KOPT-K1 (cell line): ENCODE measurements around the gene PCDH9.

Experiments used
- H3K27ac ChIP-seq: fragments of 200-600 bp; sonication (generic); 2 replicates; pipeline ENCODE4 v1.5.1; 2016; ENCODE audit warnings: antibody characterized with exemption, mild to moderate bottlenecking, low read depth, low read length; ENCODE audit not compliant: poor library complexity, severe bottlenecking
- H3K36me3 ChIP-seq: fragments of 200-600 bp; sonication (generic); 2 replicates; pipeline ENCODE4 v1.5.1; 2017; ENCODE audit warnings: antibody characterized with exemption, mild to moderate bottlenecking, low read length, moderate library complexity; ENCODE audit not compliant: insufficient read depth
- H3K9me3 ChIP-seq: fragments of 200-600 bp; sonication (generic); 2 replicates; pipeline ENCODE4 v1.5.1; 2017; ENCODE audit warnings: antibody characterized with exemption, low read length, mild to moderate bottlenecking; ENCODE audit not compliant: insufficient read depth, poor library complexity, severe bottlenecking

PCDH9 gene

DNA sequence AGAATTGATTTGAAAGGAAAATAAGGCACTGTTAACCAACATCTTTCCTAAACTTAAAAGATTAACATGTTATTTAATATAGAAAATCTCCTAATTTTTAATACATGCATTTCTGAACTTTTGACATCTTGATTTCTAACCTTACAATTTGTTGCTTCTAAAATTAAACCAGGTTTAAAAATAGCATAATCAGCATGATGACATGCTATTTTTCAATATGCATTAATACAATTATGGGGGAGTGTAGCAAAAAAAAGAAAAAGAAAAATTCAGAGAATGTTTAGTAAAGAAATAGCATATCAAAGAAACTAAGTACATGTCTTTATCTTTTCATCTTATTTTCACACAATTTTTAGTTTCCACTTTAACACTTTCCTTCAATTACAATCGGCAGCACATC is 98.7 kb downstream of the PCDH9 start:
- Histone ChIP-seq H3K27ac (no peak overlapping the region), H3K9me3 (no peaks in the 10 kb centered on the region), H3K36me3 (no peaks in the 10 kb centered on the region)

DNA sequence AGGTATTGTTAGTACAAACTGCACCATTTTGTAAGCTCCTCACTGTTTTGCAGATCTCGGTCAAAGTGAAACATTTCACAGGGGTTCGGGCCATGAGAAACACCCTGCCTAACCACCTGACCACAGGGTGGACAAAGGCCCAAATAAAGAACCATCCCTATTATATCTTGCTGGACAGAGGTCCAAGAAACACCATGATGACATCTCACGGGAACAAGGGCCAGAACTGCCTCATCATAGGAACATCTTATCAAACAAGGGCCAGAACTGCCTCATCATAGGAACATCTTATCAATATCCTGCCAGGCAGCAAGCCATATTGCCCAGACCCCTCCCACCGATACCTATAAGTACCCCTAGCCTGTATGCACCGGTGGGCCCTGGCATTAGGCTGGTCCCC is 99.7 kb downstream of the PCDH9 start:
- Histone ChIP-seq H3K9me3 (no peaks in the 10 kb centered on the region), H3K36me3 (no peaks in the 10 kb centered on the region), H3K27ac (no peak overlapping the region)

DNA sequence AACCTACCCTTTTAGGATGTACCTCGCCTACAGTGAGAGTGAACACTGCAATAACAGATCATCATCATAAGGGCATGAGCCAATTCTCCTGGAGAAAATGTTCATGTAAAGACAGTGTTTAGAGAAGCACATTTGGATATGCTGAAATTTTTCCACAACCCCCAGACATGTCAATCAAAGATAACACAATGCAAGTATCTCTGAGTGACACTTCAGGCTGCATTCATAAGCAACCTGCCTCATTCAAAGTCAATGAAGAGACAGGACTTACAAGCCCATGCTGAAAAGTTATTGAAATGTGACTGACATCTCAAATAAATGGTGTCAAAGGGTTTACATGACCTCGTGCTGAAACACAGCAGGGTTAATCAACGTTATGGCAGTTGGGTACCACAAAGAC is 102.0 kb downstream of the PCDH9 start:
- Histone ChIP-seq H3K36me3 (no peaks in the 10 kb centered on the region), H3K27ac (no peak overlapping the region), H3K9me3 (no peaks in the 10 kb centered on the region)

DNA sequence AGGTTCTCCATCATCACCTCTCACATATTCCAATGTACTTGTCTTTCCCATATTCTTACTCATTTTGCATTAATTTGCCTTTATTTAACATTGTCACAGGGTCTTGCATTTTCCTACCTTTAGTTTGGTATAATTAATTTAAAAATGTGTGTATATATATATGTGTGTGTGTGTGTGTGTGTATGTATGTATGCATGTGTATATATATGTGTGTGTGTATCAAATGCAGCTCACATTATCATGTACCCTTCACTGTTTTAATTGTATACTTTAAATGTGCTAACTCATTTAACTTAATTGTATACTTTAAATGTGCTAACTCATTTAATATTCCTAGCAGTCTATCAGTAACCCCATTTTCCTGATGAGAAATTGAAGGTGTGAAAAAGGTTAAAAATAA is 104.5 kb downstream of the PCDH9 start:
- Histone ChIP-seq H3K36me3 (no peaks in the 10 kb centered on the region), H3K9me3 (no peaks in the 10 kb centered on the region), H3K27ac (no peak overlapping the region)

DNA sequence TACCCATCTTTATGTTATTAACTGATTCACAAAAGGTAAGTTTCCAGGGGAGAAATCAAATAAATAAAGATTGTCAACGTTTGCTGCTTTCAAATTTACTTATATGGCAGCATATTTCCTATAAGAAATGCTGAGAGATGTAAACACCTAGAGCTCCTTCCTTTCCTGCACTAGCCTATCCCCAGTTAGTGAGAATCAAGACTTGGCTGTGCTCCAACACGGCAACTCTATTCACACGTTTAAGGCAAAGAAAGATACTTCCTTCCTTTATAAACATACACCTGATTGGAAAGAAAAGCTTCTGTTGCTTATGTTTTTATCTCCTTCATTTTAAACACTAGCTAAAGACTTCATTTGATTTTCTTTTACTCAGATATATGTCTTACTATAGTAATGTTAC is 107.0 kb downstream of the PCDH9 start:
- no peak overlapping the region for H3K27ac ChIP-seq
- H3K36me3 ChIP-seq: no peaks in the 10 kb centered on the region

DNA sequence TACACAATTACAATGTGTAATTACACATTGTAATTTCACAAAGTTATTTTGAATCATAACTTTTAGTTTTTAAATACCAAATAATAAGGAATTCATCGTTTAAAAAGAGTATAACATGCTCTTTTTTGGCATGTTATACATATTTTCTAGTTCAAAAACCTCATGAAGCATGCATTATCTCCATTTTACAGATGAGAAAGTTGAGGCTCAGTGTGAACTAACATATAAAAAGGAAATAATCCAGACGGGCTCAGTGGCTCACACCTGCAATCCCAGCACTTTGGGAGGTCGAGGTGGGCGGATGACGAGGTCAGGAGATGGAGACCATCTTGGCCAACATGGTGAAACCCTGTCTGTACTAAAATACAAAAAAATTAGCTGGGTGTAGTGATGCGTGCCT is 107.9 kb downstream of the PCDH9 start:
- Histone ChIP-seq H3K9me3 (no peaks in the 10 kb centered on the region), H3K27ac (no peak overlapping the region), H3K36me3 (no peaks in the 10 kb centered on the region)

More for the DNA sequence above, 107.0 kb downstream of the PCDH9 start:
- no peaks in the 10 kb centered on the region for H3K9me3 ChIP-seq

DNA sequence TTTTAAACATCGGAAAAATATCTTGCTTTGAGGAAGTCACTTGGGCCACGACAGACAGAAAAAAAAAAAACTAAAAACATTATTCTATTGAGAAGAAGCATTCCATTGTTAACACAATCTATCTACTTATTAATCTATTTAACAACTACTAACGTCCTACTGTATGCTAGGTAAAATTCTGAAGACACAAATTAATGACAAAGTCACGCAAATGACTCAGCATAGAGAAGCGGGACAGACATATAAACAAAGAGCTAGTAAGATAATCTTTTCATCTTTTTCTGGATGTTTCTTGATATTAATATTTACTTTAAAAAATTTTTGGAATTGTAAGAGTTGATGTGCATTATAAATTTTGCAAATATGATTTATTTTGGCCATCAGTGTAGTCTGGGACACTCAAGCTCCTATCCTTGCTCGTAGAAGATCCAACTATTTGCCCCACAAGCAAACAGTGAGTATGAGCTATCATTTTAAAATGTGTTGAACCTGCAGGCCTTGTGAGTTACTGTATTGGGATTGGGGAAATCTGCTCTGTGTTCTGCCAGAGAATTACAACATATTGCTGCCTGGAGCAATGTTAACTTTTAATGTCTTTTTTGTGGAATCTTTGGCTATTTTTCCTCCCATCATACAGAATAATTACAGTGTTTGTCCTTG is 109.1 kb downstream of the PCDH9 start:
- Histone ChIP-seq H3K27ac (no peak overlapping the region), H3K9me3 (no peaks in the 10 kb centered on the region), H3K36me3 (no peaks in the 10 kb centered on the region)

DNA sequence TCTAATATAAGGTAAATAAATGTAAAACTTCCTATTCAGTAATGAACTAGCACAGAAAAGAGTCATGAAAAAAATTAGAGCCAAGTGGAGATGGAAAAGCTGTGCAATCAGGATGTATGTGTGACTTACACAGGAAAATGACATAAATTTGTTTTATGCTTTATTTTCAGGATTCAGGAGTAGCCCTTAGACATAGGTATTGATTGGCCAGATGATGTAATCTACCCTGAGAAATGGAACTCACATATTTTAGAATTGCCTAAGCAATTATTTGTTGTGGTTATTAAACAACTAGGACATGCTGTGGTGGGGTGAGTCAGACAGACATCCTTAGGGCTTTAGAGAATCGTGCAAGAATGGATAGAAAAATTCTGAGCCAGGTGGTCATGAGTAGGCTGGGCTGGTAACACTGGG is 110.6 kb downstream of the PCDH9 start:
- Histone ChIP-seq H3K36me3 (no peaks in the 10 kb centered on the region), H3K9me3 (no peaks in the 10 kb centered on the region), H3K27ac (no peak overlapping the region)

DNA sequence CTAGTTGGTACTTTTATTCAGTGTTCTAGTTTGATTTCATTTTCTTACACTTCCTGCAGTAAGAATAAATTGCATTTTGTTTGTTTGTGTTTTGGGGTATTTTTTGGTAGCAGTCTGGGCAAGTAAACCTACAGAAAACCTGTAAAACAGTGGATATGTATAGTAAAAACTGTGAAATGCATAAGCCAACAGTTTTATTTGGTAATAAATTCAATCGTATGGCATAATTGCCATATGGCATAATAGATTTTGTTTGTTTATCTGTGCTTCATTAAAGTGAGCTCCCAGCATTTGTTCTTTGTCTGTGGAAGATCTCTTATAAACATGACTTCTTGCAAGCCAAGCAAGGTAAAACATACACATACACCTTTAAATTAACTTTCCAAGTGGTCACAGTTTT is 111.9 kb downstream of the PCDH9 start:
- no peaks in the 10 kb centered on the region for H3K9me3 ChIP-seq

DNA sequence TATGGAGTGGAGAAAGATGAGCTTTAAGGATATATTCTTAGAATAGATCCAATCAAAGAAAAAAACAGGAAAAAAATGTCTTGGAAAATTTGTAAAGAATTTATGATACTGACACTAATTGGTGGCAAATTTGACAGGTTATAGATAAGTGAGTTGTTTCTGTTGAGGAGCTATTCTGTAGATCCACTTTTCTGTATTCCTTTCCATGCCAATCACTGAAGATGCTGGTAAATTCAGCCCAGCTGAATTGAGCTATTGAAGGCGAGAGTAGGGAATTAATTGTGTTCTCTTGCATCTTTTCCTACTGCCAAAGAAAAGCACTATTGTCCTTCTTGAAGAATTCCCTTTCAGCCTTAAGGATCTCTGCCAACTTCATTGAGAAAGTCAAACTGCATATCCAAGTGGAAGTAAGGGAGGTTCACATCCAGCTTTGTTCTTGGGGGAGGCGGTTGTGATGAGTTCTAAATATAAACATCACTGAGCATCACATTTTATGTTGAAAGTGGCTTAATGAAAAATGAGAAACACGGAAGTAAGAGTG is 113.1 kb downstream of the PCDH9 start:
- H3K27ac ChIP-seq: no peak overlapping the region
- H3K9me3 ChIP-seq: no peaks in the 10 kb centered on the region
- H3K36me3 ChIP-seq: no peaks in the 10 kb centered on the region

More for the DNA sequence above, 111.9 kb downstream of the PCDH9 start:
- Histone ChIP-seq H3K36me3 (no peaks in the 10 kb centered on the region), H3K27ac (no peak overlapping the region)

DNA sequence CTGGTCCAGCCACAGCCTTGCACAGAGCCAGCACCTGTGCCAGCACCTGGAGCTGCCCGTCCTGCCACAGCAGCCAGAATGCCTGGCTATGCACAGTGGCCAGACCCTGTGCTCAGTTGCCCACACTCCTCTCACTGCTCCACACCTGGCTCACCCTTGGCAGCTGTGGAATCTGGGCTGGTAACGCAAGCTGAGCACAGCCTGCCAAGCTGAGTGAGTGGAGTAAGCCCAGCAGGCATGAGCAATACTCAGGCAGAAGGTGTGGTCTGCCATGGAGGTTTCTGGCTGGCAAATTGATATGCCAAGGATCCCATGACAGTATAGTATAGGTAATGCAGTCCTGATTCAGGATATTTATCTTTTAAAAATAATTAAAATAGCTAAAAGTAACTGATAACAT is 122.2 kb downstream of the PCDH9 start:
- peaks cover 15% of the 10 kb centered on the region for H3K9me3 ChIP-seq
- no peak overlapping the region for H3K27ac ChIP-seq
- no peaks in the 10 kb centered on the region for H3K36me3 ChIP-seq

DNA sequence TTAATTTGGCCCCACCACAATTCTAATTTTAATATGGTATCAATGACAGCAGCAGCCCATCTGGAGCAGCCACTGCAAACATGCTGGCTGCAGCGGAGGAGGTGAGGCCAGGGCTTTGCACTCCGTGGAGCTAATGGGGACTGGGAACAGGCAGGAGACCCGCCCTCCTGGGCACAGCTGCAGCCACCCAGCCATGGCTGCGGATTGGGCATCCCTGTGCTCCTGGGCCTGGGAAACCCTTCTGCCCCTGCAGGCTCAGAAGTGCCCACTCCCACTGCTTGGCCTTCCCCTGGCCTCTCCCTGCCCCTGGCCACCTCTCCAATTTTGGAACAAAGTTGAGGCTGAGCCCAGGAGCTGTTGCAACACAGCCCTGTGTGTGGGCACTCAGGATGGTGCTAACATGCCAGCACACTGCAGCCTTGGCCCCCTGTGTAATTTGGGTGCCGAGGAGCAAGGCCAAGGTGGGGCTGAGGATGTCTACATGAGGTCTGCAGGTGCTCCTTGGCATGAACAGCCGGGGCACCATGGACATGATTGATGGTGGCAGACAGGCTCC is 123.6 kb downstream of the PCDH9 start:
- H3K9me3 ChIP-seq: peaks cover 15% of the 10 kb centered on the region
- no peaks in the 10 kb centered on the region for H3K36me3 ChIP-seq
- no peak overlapping the region for H3K27ac ChIP-seq

DNA sequence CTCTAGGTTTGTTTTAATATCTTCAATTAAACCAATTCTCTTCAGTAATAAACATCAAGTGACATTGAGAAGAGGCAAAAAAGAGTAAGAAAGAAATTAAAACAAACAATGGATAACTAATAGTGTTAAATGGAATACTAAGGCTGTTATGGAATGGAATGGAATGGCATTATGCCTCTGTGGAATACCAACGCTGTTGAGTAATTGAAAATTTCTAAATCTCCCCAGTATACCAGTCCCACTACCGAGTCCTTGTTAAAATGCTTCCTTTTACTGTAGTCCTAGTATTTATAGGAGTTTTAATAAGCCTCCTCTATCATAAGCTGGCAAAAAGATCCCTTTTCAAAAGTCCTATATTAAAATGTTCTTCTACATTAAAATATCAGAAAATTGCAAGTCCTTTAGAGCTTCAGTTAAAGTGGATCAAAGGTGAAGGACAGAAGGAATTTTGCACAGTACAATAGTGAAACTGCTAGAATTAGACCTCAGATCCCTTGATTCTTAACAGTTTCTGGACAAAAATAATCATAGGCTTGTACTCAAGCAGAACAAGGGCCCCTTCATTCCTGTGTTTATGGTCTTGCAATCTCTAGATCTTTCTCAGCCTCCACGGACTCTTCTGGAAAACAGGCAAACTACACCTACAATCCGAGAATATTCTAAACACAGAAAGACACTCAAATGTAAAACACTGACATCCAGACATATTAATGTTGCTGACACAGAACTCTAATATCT is 128.2 kb downstream of the PCDH9 start:
- Histone ChIP-seq H3K9me3 (peaks cover 4% of the 10 kb centered on the region), H3K27ac (no peak overlapping the region), H3K36me3 (no peaks in the 10 kb centered on the region)

DNA sequence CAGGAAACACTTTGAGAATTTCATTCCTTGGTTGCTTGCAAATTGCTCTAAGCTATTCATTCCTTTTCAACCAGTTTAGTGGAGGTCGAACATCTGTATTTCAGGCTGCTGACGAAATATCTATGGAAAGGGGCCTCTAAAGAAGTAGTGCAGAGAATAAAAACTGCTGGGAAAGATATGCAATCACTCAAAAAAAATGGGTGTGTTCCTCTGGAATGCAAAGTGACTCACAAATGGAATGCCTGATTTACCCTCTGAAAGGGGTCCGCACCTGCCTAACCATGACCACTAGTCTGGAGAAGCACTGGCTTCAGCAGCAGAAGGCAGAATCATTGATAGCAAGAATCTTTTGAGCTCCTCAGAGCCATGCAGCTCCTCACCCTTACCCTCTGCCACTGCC is 129.4 kb downstream of the PCDH9 start:
- no peaks in the 10 kb centered on the region for H3K36me3 ChIP-seq
- H3K9me3 ChIP-seq: no peaks in the 10 kb centered on the region
- no peak overlapping the region for H3K27ac ChIP-seq

DNA sequence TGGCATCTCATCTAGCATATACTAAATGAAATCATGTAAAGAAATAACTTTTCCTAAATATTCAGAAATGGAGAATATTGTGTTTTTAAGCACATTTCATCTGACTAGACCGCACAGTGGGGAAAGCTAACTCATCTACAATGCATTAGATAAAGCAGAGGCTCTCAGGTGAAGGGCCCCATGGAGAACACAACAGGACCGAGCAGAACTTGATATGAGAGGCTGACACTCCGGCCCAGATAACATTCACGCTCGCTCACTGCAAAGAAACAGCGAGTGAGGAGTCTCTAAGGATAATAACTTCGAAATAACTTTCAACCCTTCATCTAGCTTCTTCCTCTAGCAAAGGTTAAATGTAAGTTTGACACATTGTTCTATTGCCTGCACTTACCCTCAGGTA is 130.6 kb downstream of the PCDH9 start:
- Histone ChIP-seq H3K36me3 (no peaks in the 10 kb centered on the region), H3K27ac (no peak overlapping the region), H3K9me3 (no peaks in the 10 kb centered on the region)
